Measurements from ENCODE around the gene OTOS. TPM values are rescaled to one million over a fixed set of nuclear protein-coding genes. Genes with fewer than 3 reads are reported as not detected.

OTOS gene
- total RNA-seq, 1 donor from 2014 or later: not detected

GRCh38 chr2:240127191-240127750 lies 13.2 kb downstream of the OTOS start:
- no peaks in the 10 kb centered on the region for H3K9me3 Mint-ChIP-seq
- no peaks in the 10 kb centered on the region for H3K4me1 Mint-ChIP-seq
- peak overlapping the region; percentile 43 for H3K27ac Mint-ChIP-seq (ENCODE audit: unreplicated experiment)
- peaks cover 17% of the 10 kb centered on the region for H3K36me3 Mint-ChIP-seq (ENCODE audit: low read depth)
- no peaks in the 10 kb centered on the region for H3K27me3 Mint-ChIP-seq (ENCODE audit: low read depth)
- no peak for DNase-seq (ENCODE audit: low read depth, low spot score)
- TF ChIP-seq, protein P1, sequence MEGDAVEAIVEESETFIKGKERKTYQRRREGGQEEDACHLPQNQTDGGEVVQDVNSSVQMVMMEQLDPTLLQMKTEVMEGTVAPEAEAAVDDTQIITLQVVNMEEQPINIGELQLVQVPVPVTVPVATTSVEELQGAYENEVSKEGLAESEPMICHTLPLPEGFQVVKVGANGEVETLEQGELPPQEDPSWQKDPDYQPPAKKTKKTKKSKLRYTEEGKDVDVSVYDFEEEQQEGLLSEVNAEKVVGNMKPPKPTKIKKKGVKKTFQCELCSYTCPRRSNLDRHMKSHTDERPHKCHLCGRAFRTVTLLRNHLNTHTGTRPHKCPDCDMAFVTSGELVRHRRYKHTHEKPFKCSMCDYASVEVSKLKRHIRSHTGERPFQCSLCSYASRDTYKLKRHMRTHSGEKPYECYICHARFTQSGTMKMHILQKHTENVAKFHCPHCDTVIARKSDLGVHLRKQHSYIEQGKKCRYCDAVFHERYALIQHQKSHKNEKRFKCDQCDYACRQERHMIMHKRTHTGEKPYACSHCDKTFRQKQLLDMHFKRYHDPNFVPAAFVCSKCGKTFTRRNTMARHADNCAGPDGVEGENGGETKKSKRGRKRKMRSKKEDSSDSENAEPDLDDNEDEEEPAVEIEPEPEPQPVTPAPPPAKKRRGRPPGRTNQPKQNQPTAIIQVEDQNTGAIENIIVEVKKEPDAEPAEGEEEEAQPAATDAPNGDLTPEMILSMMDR (conservative IDR thresholded peaks at IDR 0.05): no peak
- H3K4me3 Mint-ChIP-seq: no peak overlapping the region

- Mint-ChIP-seq H3K27me3 (ENCODE audit: low read depth) (no peaks in the 10 kb centered on the region), H3K27ac (ENCODE audit: unreplicated experiment) (no peak overlapping the region), H3K4me3 (no peak overlapping the region), H3K4me1 (no peaks in the 10 kb centered on the region), H3K36me3 (ENCODE audit: low read depth) (peaks cover 17% of the 10 kb centered on the region), H3K9me3 (no peaks in the 10 kb centered on the region)
- TF ChIP-seq, protein P1 (conservative IDR thresholded peaks at IDR 0.05): no peak
- DNase-seq (ENCODE audit: low read depth, low spot score): no peak
Measured at GRCh38 chr2:240126731-240127130, 13.7 kb downstream of the OTOS start.

DNA sequence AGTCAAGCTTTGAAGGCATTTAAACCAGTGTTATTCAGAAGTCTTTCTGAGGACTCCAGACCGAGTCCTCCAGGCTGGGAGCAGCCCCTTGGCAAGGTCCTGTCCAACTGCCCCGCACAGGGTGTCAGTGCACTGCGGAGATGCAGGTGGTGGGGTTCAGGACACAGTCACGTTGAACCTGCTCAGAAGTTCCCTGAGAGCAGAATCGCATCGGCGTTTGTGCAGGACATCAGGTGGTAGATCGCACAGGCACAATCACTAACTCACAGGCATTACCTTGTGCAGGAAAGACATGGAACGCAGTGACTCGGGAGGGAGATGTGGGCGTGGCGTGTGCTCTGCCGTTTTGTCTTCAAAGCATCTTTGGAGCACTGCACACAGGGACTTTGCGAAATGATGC lies 14.7 kb downstream of the OTOS start:
- H3K27ac Mint-ChIP-seq (ENCODE audit: unreplicated experiment): no peak overlapping the region
- H3K4me3 Mint-ChIP-seq: no peak overlapping the region
- H3K4me1 Mint-ChIP-seq: no peaks in the 10 kb centered on the region
- peaks cover 17% of the 10 kb centered on the region for H3K36me3 Mint-ChIP-seq (ENCODE audit: low read depth)
- no peak for DNase-seq (ENCODE audit: low read depth, low spot score)
- TF ChIP-seq, protein P1 (conservative IDR thresholded peaks at IDR 0.05): no peak
- no peaks in the 10 kb centered on the region for H3K9me3 Mint-ChIP-seq
- peaks cover 2% of the 10 kb centered on the region for H3K27me3 Mint-ChIP-seq (ENCODE audit: low read depth)

GRCh38 chr2:240124651-240125030 lies 15.8 kb downstream of the OTOS start:
- no peak overlapping the region for H3K27ac Mint-ChIP-seq (ENCODE audit: unreplicated experiment)
- DNase-seq (ENCODE audit: low read depth, low spot score): no peak
- H3K27me3 Mint-ChIP-seq (ENCODE audit: low read depth): peaks cover 5% of the 10 kb centered on the region
- H3K4me1 Mint-ChIP-seq: no peaks in the 10 kb centered on the region
- H3K4me3 Mint-ChIP-seq: no peak overlapping the region
- TF ChIP-seq, protein P1 (conservative IDR thresholded peaks at IDR 0.05): no peak
- H3K36me3 Mint-ChIP-seq (ENCODE audit: low read depth): peaks cover 14% of the 10 kb centered on the region
- H3K9me3 Mint-ChIP-seq: peaks cover under 1% of the 10 kb centered on the region

GRCh38 chr2:240123821-240124650 lies 16.4 kb downstream of the OTOS start:
- H3K36me3 Mint-ChIP-seq (ENCODE audit: low read depth): peaks cover 14% of the 10 kb centered on the region
- DNase-seq (ENCODE audit: low read depth, low spot score): no peak
- H3K4me1 Mint-ChIP-seq: no peaks in the 10 kb centered on the region
- TF ChIP-seq, protein P1 (conservative IDR thresholded peaks at IDR 0.05): no peak
- H3K9me3 Mint-ChIP-seq: peaks cover 4% of the 10 kb centered on the region
- H3K4me3 Mint-ChIP-seq: no peak overlapping the region
- peaks cover 5% of the 10 kb centered on the region for H3K27me3 Mint-ChIP-seq (ENCODE audit: low read depth)
- H3K27ac Mint-ChIP-seq (ENCODE audit: unreplicated experiment): no peak overlapping the region

Data from neural crest cell (in vitro differentiated cells).